ENCODE results near the gene GAB4.
"Not testable (repeated sequence)": the region's sequence is repeated elsewhere in the genome, so short reads cannot be mapped to it uniquely, and the experiment has no call there.

The GAB4 gene

GRCh38 chr22:16960220-16960883 is 47.7 kb downstream of the GAB4 start:
- in situ Hi-C loops (cut with HindIII; ENCODE audit: low sequenced_read_pairs) = no loop called here

- in situ Hi-C loops (cut with HindIII; ENCODE audit: low sequenced_read_pairs) = no loop called here
These were observed 48.6 kb downstream of the GAB4 start for GRCh38 chr22:16959345-16959930.

GRCh38 chr22:16958475-16958874 is 49.5 kb downstream of the GAB4 start:
- in situ Hi-C loops (cut with HindIII; ENCODE audit: low sequenced_read_pairs) = no loop called here

- in situ Hi-C loops (cut with HindIII; ENCODE audit: low sequenced_read_pairs) = no loop called here
These were observed 50.2 kb downstream of the GAB4 start for GRCh38 chr22:16957781-16958180.

GRCh38 chr22:16956290-16956689 is 51.7 kb downstream of the GAB4 start:
- in situ Hi-C loops (cut with HindIII; ENCODE audit: low sequenced_read_pairs) = no loop called here

GRCh38 chr22:16955678-16956210 is 52.3 kb downstream of the GAB4 start:
- in situ Hi-C loops (cut with HindIII; ENCODE audit: low sequenced_read_pairs) = no loop called here

GRCh38 chr22:16955081-16955480 is 52.9 kb downstream of the GAB4 start:
- in situ Hi-C loops (cut with HindIII; ENCODE audit: low sequenced_read_pairs) = no loop called here

- in situ Hi-C loops (cut with HindIII; ENCODE audit: low sequenced_read_pairs) = no loop called here
These were observed 54.0 kb downstream of the GAB4 start for GRCh38 chr22:16954060-16954403.

GRCh38 chr22:16953206-16954059 is 54.6 kb downstream of the GAB4 start:
- in situ Hi-C loops (cut with HindIII; ENCODE audit: low sequenced_read_pairs) = no loop called here

GRCh38 chr22:16949561-16949960 is 58.5 kb downstream of the GAB4 start:
- in situ Hi-C loops (cut with HindIII; ENCODE audit: low sequenced_read_pairs) = no loop called here

GRCh38 chr22:16937811-16938210 is 70.2 kb downstream of the GAB4 start:
- in situ Hi-C loops (cut with HindIII; ENCODE audit: low sequenced_read_pairs) = no loop called here

- in situ Hi-C loops (cut with HindIII; ENCODE audit: low sequenced_read_pairs) = not testable (repeated sequence)
These were observed 70.8 kb downstream of the GAB4 start for GRCh38 chr22:16937209-16937608.

GRCh38 chr22:16936625-16937024 is 71.4 kb downstream of the GAB4 start:
- in situ Hi-C loops (cut with HindIII; ENCODE audit: low sequenced_read_pairs) = no loop called here

GRCh38 chr22:16935209-16935608 is 72.8 kb downstream of the GAB4 start:
- in situ Hi-C loops (cut with HindIII; ENCODE audit: low sequenced_read_pairs) = no loop called here

GRCh38 chr22:16933291-16934282 is 74.4 kb downstream of the GAB4 start:
- in situ Hi-C loops (cut with HindIII; ENCODE audit: low sequenced_read_pairs) = no loop called here

- in situ Hi-C loops (cut with HindIII; ENCODE audit: low sequenced_read_pairs) = no loop called here
These were observed 75.4 kb downstream of the GAB4 start for GRCh38 chr22:16932577-16932976.

- in situ Hi-C loops (cut with HindIII; ENCODE audit: low sequenced_read_pairs) = no loop called here
These were observed 82.5 kb downstream of the GAB4 start for GRCh38 chr22:16925407-16925966.

- in situ Hi-C loops (cut with HindIII; ENCODE audit: low sequenced_read_pairs) = no loop called here
These were observed 85.3 kb downstream of the GAB4 start for GRCh38 chr22:16922706-16923105.

- in situ Hi-C loops (cut with HindIII; ENCODE audit: low sequenced_read_pairs) = no loop called here
These were observed 85.9 kb downstream of the GAB4 start for GRCh38 chr22:16922076-16922475.
